Keratinocyte (primary cell): ENCODE results near the gene SLC25A21. TPM values are rescaled to one million over a fixed set of nuclear protein-coding genes. Genes with fewer than 3 reads are reported as not detected.
A peak's percentile ranks its signal among the peaks of the same experiment; 100 is the strongest.

ENCODE experiments used
- DNase-seq: peaks from one replicate; pipeline ENCODE4 v3.0.0-alpha.2; 2011; ENCODE audit warnings: low read depth, missing footprints, low spot score
- FAIRE-seq: peaks from 2 replicates; lab custom pipeline; 2011; peaks lifted over from hg19 to GRCh38; lab: Jason Lieb, UNC
- H2AFZ ChIP-seq: 2 replicates; pipeline ENCODE4 v1.6.0; 2012; ENCODE audit warnings: low read length, control low read depth, inconsistent platforms; ENCODE audit not compliant: control insufficient read depth
- H3K27ac ChIP-seq: 2 replicates; pipeline ENCODE4 v1.5.1; 2011; ENCODE audit warnings: low read length; ENCODE audit not compliant: control insufficient read depth, insufficient read depth
- H3K27me3 ChIP-seq: 3 replicates; pipeline ENCODE4 v1.6.0; 2011; ENCODE audit warnings: low read length; ENCODE audit not compliant: control insufficient read depth, insufficient read depth; ENCODE audit errors: extremely low read depth
- H3K36me3 ChIP-seq, 2 experiments: 2 replicates in 1 of 2; 3 replicates in 1 of 2; pipeline ENCODE4 v1.5.1; 2011; ENCODE audit warnings: low read length in 2 of 2, mild to moderate bottlenecking in 1 of 2; ENCODE audit not compliant: control insufficient read depth in 2 of 2, insufficient read depth in 2 of 2; ENCODE audit errors: extremely low read depth in 1 of 2
- H3K4me1 ChIP-seq: 3 replicates; pipeline ENCODE4 v1.5.1; 2011; ENCODE audit warnings: low read length; ENCODE audit not compliant: control insufficient read depth, insufficient read depth; ENCODE audit errors: extremely low read depth
- H3K4me2 ChIP-seq: 3 replicates; pipeline ENCODE4 v1.6.0; 2011; ENCODE audit warnings: low read depth, low read length; ENCODE audit not compliant: control insufficient read depth, insufficient read depth; ENCODE audit errors: extremely low read depth
- H3K4me3 ChIP-seq, 3 experiments: fragments of 200-600 bp in 1 of 3; sonication (generic) in 1 of 3; 2 replicates in 2 of 3; 3 replicates in 1 of 3; pipeline ENCODE4 v1.5.1; 2011 to 2016; ENCODE audit warnings: low read length in 3 of 3, mild to moderate bottlenecking in 3 of 3, control low read depth in 2 of 3, inconsistent platforms in 1 of 3, low read depth in 1 of 3, mixed read lengths in 1 of 3, mixed run types in 1 of 3, moderate library complexity in 1 of 3; ENCODE audit not compliant: control insufficient read depth in 2 of 3, insufficient read depth in 2 of 3; ENCODE audit errors: extremely low read depth in 1 of 3
- H3K79me2 ChIP-seq: 2 replicates; pipeline ENCODE4 v1.6.0; 2012; ENCODE audit warnings: low read length; ENCODE audit not compliant: control insufficient read depth, insufficient read depth
- H3K9ac ChIP-seq: 3 replicates; pipeline ENCODE4 v1.6.0; 2011; ENCODE audit warnings: low read length; ENCODE audit not compliant: control insufficient read depth, insufficient read depth; ENCODE audit errors: extremely low read depth
- H3K9me1 ChIP-seq: 3 replicates; pipeline ENCODE4 v1.6.0; 2011; ENCODE audit warnings: low read length; ENCODE audit not compliant: control insufficient read depth, insufficient read depth; ENCODE audit errors: extremely low read depth
- H3K9me3 ChIP-seq: 2 replicates; pipeline ENCODE4 v1.5.1; 2012; ENCODE audit warnings: low read depth, low read length; ENCODE audit not compliant: control insufficient read depth
- H4K20me1 ChIP-seq: 3 replicates; pipeline ENCODE4 v1.6.0; 2011; ENCODE audit warnings: low read length; ENCODE audit not compliant: control insufficient read depth, insufficient read depth; ENCODE audit errors: extremely low read depth
- EZH2 ChIP-seq: IDR thresholded peaks from one replicate; pipeline ENCODE4 v1.6.1; 2012; ENCODE audit warnings: inconsistent platforms, mild to moderate bottlenecking, low read length, moderate library complexity
- dilution Hi-C: fragments of 300-500 bp; cut with MboI; formaldehyde crosslinking; loops from one replicate; pipeline ENCODE4 v1.7.0; 2020; ENCODE audit warnings: low sequenced_read_pairs; ENCODE audit not compliant: extremely low pct_ligation_motif_present
- polyA plus RNA-seq, 5 experiments: library from polyadenylated mRNA; depleted of rRNA in 3 of 5; stranded (reverse) in 3 of 5; stranded (forward) in 1 of 5; unstranded in 1 of 5; fragments of >200 nt; gene quantifications; 1 replicate in 1 of 5; 2 replicates in 3 of 5; 3 replicates in 1 of 5; pipeline versions ENCODE4 v1.2.1 to v1.2.3, GENCODE V29; 2011 to 2012; ENCODE audit warnings: missing spikeins in 2 of 5, low read depth in 1 of 5, low replicate concordance in 1 of 5
- TF ChIP-seq, protein P1 (sequence below), 3 experiments: IDR thresholded peaks in 1 of 3; conservative IDR thresholded peaks in 1 of 3; optimal IDR thresholded peaks in 1 of 3; 2 replicates in 2 of 3; 3 replicates in 1 of 3; pipeline versions ENCODE3 to v1.5.1; 2011; ENCODE audit warnings: low read length in 3 of 3, mild to moderate bottlenecking in 3 of 3, moderate library complexity in 2 of 3, control low read depth in 1 of 3, inconsistent platforms in 1 of 3; ENCODE audit not compliant: insufficient read depth in 2 of 3; ENCODE audit errors: extremely low read depth in 1 of 3

The SLC25A21 gene
- polyA plus RNA-seq, 1 donor (not counting 4 experiments of a cell fraction or from before 2014, with no cell fraction given) = 0.66 TPM

DNA sequence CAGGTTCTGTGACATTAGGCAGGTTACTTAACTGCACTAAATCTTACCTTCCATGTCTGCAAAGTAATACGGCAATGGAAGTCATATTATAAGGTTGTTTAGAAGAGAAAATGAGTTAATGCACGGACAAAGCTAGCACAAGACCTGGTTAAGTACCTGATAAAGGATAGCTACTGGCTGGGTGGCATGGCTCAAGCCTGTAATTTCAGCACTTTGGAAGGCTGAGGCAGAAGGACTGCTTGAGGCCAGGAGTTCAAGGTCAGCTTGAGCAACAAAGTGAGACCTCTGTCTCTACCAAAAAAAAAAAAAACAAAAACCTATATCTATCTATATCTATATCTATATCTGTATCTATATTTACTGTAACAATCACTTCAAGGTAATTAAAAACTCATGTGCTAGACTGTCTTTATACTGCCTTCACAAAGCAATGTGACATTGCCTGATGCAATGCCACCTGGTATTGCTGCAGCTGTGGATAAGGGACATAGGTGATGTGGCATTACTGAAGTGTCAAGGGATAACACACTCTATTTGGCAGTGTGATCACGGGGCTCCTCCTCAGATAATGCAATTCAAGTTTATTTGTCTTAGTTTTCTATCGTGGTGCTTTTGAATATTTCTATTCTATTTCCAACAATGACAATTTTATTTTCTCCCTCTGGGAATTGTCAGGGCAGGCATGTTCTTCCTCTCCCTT, 403.6 kb downstream of the SLC25A21 start:
- DNase-seq = no peak
- H2AFZ ChIP-seq = no peak overlapping the region
- no peak for FAIRE-seq
- H3K4me3 ChIP-seq = no peak overlapping the region
- H3K4me2 ChIP-seq = no peak overlapping the region
- H3K27me3 ChIP-seq = no peaks in the 10 kb centered on the region
- TF ChIP-seq, protein P1, sequence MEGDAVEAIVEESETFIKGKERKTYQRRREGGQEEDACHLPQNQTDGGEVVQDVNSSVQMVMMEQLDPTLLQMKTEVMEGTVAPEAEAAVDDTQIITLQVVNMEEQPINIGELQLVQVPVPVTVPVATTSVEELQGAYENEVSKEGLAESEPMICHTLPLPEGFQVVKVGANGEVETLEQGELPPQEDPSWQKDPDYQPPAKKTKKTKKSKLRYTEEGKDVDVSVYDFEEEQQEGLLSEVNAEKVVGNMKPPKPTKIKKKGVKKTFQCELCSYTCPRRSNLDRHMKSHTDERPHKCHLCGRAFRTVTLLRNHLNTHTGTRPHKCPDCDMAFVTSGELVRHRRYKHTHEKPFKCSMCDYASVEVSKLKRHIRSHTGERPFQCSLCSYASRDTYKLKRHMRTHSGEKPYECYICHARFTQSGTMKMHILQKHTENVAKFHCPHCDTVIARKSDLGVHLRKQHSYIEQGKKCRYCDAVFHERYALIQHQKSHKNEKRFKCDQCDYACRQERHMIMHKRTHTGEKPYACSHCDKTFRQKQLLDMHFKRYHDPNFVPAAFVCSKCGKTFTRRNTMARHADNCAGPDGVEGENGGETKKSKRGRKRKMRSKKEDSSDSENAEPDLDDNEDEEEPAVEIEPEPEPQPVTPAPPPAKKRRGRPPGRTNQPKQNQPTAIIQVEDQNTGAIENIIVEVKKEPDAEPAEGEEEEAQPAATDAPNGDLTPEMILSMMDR (optimal IDR thresholded peaks at IDR 0.05 in 1 of 3, IDR thresholded peaks at IDR 0.05 in 1 of 3, conservative IDR thresholded peaks at IDR 0.05 in 1 of 3; ENCODE audit: extremely low read depth in 1 of 3, insufficient read depth in 2 of 3, low read length in 3 of 3) = no peak
- TF ChIP-seq EZH2 = no peak
- dilution Hi-C loops = no loop called here
- H3K79me2 ChIP-seq = no peaks in the 10 kb centered on the region
- no peak overlapping the region for H3K9ac ChIP-seq
- no peaks in the 10 kb centered on the region for H3K9me3 ChIP-seq
- H3K36me3 ChIP-seq = no peaks in the 10 kb centered on the region
- no peaks in the 10 kb centered on the region for H3K9me1 ChIP-seq
- no peaks in the 10 kb centered on the region for H4K20me1 ChIP-seq
- H3K4me1 ChIP-seq = peaks cover 25% of the 10 kb centered on the region
- H3K27ac ChIP-seq = no peak overlapping the region

DNA sequence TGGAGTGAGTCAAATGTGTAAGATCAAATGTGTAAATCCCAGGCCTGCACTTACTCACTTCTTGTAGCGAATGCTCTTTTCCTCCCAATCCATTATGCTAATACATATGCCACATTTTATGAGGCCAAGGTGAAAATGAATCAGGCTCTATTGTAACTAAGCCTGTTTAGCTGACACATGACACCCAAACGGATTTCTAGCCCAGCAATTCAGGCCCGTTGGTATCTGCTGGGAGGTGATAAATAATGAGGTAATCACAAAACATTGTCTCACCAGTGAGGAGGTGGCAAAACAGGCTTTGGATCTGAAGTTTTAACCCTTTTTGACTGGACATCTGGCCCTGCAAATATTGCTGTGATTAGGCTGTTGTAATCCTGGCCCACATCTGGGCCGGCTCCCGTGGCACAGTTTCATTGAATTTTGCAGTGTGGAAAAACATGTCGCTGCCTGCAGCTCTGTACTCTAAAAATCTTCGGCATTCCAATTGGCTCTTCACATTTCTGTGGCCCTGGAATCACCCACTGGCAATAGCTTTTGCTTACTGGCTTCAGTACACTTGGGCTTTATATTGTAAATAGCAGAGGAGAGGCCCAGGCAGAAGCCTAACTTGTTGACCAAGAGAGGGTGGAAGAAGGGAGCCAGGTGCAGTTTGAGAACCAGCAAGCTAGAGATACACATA, 404.7 kb downstream of the SLC25A21 start:
- TF ChIP-seq, protein P1 (optimal IDR thresholded peaks at IDR 0.05 in 1 of 3, IDR thresholded peaks at IDR 0.05 in 1 of 3, conservative IDR thresholded peaks at IDR 0.05 in 1 of 3; ENCODE audit: extremely low read depth in 1 of 3, insufficient read depth in 2 of 3, low read length in 3 of 3) = no peak
- no peak for TF ChIP-seq EZH2
- DNase-seq (peak; percentile 64), FAIRE-seq (peak; percentile 95)
- Histone ChIP-seq H3K9me3 (no peaks in the 10 kb centered on the region), H3K79me2 (no peaks in the 10 kb centered on the region), H3K27ac (peak overlapping the region; percentile 70), H3K9ac (peak overlapping the region; percentile 34), H3K4me2 (peak overlapping the region; percentile 68), H2AFZ (peak overlapping the region; percentile 76), H3K9me1 (no peaks in the 10 kb centered on the region), H4K20me1 (no peaks in the 10 kb centered on the region), H3K36me3 (no peaks in the 10 kb centered on the region), H3K4me1 (peaks cover 25% of the 10 kb centered on the region), H3K27me3 (no peaks in the 10 kb centered on the region), H3K4me3 (peak overlapping the region in 2 of 3 experiments; percentile 3 to 28)
- dilution Hi-C loops = no loop called here
